Heart right ventricle (tissue), 16 donors: ENCODE data around the gene KRT34. TPM values are rescaled to one million over a fixed set of nuclear protein-coding genes. Genes with fewer than 3 reads are reported as not detected.
"Not testable (repeated sequence)": the region's sequence is repeated elsewhere in the genome, so short reads cannot be mapped to it uniquely, and the experiment has no call there.

Experiments
- ATAC-seq, 8 donors: fragments of 200-7000 bp; cut with Tn5 transposase; one replicate each; pipeline ENCODE4 v1.9.1; 2020; ENCODE audit warnings: mild to moderate bottlenecking in 8 of 8, moderate library complexity in 8 of 8, moderate number of reproducible peaks in 1 of 8
- DNase-seq, 2 donors: peaks; one replicate each; pipeline ENCODE4 v3.0.0-alpha.2; 2020
- H3K27ac ChIP-seq, 10 donors: fragments of 200-600 bp; sonication (generic) in 2 of 10; one replicate each; pipeline versions ENCODE4 v1.5.0 to v1.8.0; 2020 to 2022; ENCODE audit warnings: mild to moderate bottlenecking in 3 of 10
- H3K27me3 ChIP-seq, 7 donors: fragments of 200-600 bp; one replicate each; pipeline ENCODE4 v1.8.0; 2021 to 2022; ENCODE audit warnings: mild to moderate bottlenecking in 2 of 7
- H3K36me3 ChIP-seq, 9 donors: fragments of 200-600 bp; sonication (generic) in 1 of 9; one replicate each; pipeline versions ENCODE4 v1.5.0 to v1.8.0; 2020 to 2022; ENCODE audit warnings: mild to moderate bottlenecking in 2 of 9
- H3K4me1 ChIP-seq, 9 donors: fragments of 200-600 bp; sonication (generic) in 1 of 9; one replicate each; pipeline versions ENCODE4 v1.5.0 to v1.8.0; 2020 to 2022; ENCODE audit warnings: mild to moderate bottlenecking in 4 of 9
- H3K4me3 ChIP-seq, 10 donors: fragments of 200-600 bp; sonication (generic) in 2 of 10; one replicate each; pipeline versions ENCODE4 v1.5.0 to v1.8.0; 2020 to 2022; ENCODE audit warnings: mild to moderate bottlenecking in 7 of 10, moderate library complexity in 2 of 10
- H3K9me3 ChIP-seq, 11 donors: fragments of 200-600 bp in 10 of 11; sonication (generic) in 2 of 11; one replicate each; pipeline versions ENCODE4 v1.5.0 to v1.8.0; 2013 to 2022; ENCODE audit warnings: mild to moderate bottlenecking in 2 of 11, control low read depth in 1 of 11, moderate library complexity in 1 of 11
- CTCF ChIP-seq, 9 donors: fragments of 200-600 bp; sonication (generic) in 2 of 9; IDR thresholded peaks; one replicate each; pipeline versions ENCODE4 v1.5.0 to v1.8.0; 2021 to 2022; ENCODE audit warnings: antibody characterized with exemption in 9 of 9, mild to moderate bottlenecking in 5 of 9, moderate library complexity in 1 of 9
- WGBS, 2 donors: extraction: QIAGEN DNeasy Blood & Tissue Kit; methylation state at CpG; one replicate each; pipeline ENCODE4 v1.1.7; 2013; ENCODE audit warnings: inconsistent platforms in 1 of 2; 5-methylcytosine and 5-hydroxymethylcytosine counted together
- intact Hi-C, 10 donors: fragments of 100-400 bp; cut with DNase I; formaldehyde crosslinking; loops; one replicate each; pipeline versions ENCODE4 v1.11.1 to v1.14.2; 2022
- polyA plus RNA-seq, 2 donors: library from polyadenylated mRNA; stranded (reverse); fragments of 200-250 nt; gene quantifications; one replicate each; pipeline ENCODE4 v1.2.3, GENCODE V29; 2013
- total RNA-seq, 10 donors: library from RNA; stranded (reverse); fragmentation: NEBNext Ultra II Directional in 3 of 10; extraction: Animal tissue kit (Norgen Biotek cat#: 25700) in 3 of 10; gene quantifications; one replicate each; pipeline versions ENCODE4 v1.2.1 to v1.2.4, GENCODE V29; 2021 to 2023
- donor health status: Arrhythmogenic right ventricular cardiomyopathy.
- donor health status: ischemic (EF 13 %, LVEDD 7.1; RV severe dilation, severe dysfunction).
- donor health status: healthy with polysubstance abuse.
- donor health status: DM: no; HTN: yes; CAD: no.
- donor health status: DM: no; HTN: no; CAD: no.
- donor health status: ischemic (EF 25% LVEDD 6.9; RV normal size, moderate dysfunction).
- donor health status: ischemic (EF 25% LVEDD 5.7; RV mildly dilated, moderate dysfunction).
- donor health status: healthy.
- donor health status: DM: yes; HTN: yes; CAD: no.
- donor health status: Ischemic cardiomyopathy.
- donor health status: ischemic (EF 35%, LVEDD 5.7; RV mildly dilated, moderate dysfunction).
- donor health status: nonischemic (EF 11% LVEDD 7.7; RV severe dilation, severe dysfunction).
- donor health status: DM: yes; HTN: yes; CAD: no.
- donor health status: PGD.
- donor health status: ischemic (EF 29% LVEDD 5.4; RV normal size, mild dysfunction).
- donor health status: nonischemic (EF 23%, LVEDD 6.1; RV moderate dilation, normal function).

KRT34 gene
- total and polyA plus RNA-seq, 12 donors = not detected

- ATAC-seq (no peak), DNase-seq (no peak)
- TF ChIP-seq CTCF (IDR thresholded peaks at IDR 0.05) = no peak
- peaks cover 0 to 16% (median 12%) of the 10 kb centered on the region in 9 donors for H3K4me1 ChIP-seq
- intact Hi-C loops = loop anchor here in 1 of 10 donors (10.0 kb wide), 1 partner anchor 59 kb away; no protein-coding TSS in a partner anchor
- no peak overlapping the region for H3K4me3 ChIP-seq
- no peaks in the 10 kb centered on the region for H3K36me3 ChIP-seq
- no peaks in the 10 kb centered on the region for H3K9me3 ChIP-seq
- no peak overlapping the region for H3K27ac ChIP-seq
- H3K27me3 ChIP-seq = peaks cover 0 to 20% (median 0%) of the 10 kb centered on the region in 7 donors
- 93 to 97% methylated on average over 1 of the region's 1 CpG for WGBS, 2 donors
Measured at GRCh38 chr17:41395611-41396010, 13.5 kb upstream of the KRT34 start.

- H3K4me1 ChIP-seq = peaks cover 0 to 16% (median 12%) of the 10 kb centered on the region in 9 donors
- H3K4me3 ChIP-seq, DNase-seq, ATAC-seq, H3K36me3 ChIP-seq, H3K27ac ChIP-seq, H3K9me3 ChIP-seq: not testable (repeated sequence)
- peaks cover 0 to 22% (median 0%) of the 10 kb centered on the region in 7 donors for H3K27me3 ChIP-seq
- intact Hi-C loops = loop anchor here in 1 of 10 donors (10.0 kb wide), 1 partner anchor 60 kb away; no protein-coding TSS in a partner anchor
- 86 to 89% methylated on average over 10 to 12 of the region's 12 CpGs for WGBS, 2 donors
Measured at GRCh38 chr17:41395044-41395443, 12.9 kb upstream of the KRT34 start.

- Histone ChIP-seq H3K4me1 (peaks cover 0 to 16% (median 12%) of the 10 kb centered on the region in 9 donors), H3K4me3 (no peak overlapping the region), H3K36me3 (no peaks in the 10 kb centered on the region), H3K27me3 (peaks cover 0 to 22% (median 0%) of the 10 kb centered on the region in 7 donors), H3K27ac (no peak overlapping the region), H3K9me3 (no peaks in the 10 kb centered on the region)
- ATAC-seq (no peak), DNase-seq (no peak)
- WGBS, 2 donors = 92 to 94% methylated on average over 10 of the region's 10 CpGs
- no peak for TF ChIP-seq CTCF (IDR thresholded peaks at IDR 0.05)
- intact Hi-C loops = loop anchor here in 1 of 10 donors (10.0 kb wide), 1 partner anchor 60 kb away; no protein-coding TSS in a partner anchor
Measured at GRCh38 chr17:41394254-41394996, 12.3 kb upstream of the KRT34 start.

GRCh38 chr17:41393826-41394225, 11.7 kb upstream of the KRT34 start:
- DNase-seq = no peak
- H3K27ac ChIP-seq = no peak overlapping the region
- ATAC-seq = peak in 1 of 8 donors; percentile 40
- intact Hi-C loops = loop anchor here in 1 of 10 donors (10.0 kb wide), 1 partner anchor 61 kb away; no protein-coding TSS in a partner anchor
- peaks cover 0 to 22% (median 0%) of the 10 kb centered on the region in 7 donors for H3K27me3 ChIP-seq
- WGBS, 2 donors = 85 to 88% methylated on average over 10 of the region's 10 CpGs
- no peak overlapping the region for H3K4me3 ChIP-seq
- H3K4me1 ChIP-seq = peaks cover 0 to 16% (median 12%) of the 10 kb centered on the region in 9 donors
- H3K9me3 ChIP-seq = no peaks in the 10 kb centered on the region
- no peaks in the 10 kb centered on the region for H3K36me3 ChIP-seq
- no peak for TF ChIP-seq CTCF (IDR thresholded peaks at IDR 0.05)
